Retinal pigment epithelial cell (primary cell): ENCODE results near the gene CLCNKA.
"Not testable (repeated sequence)": the region's sequence is repeated elsewhere in the genome, so short reads cannot be mapped to it uniquely, and the experiment has no call there.

Source experiments
- DNase-seq: peaks from one replicate; pipeline ENCODE4 v3.0.0-alpha.2; 2010; ENCODE audit warnings: low read depth
- H3K4me3 ChIP-seq: 2 replicates; pipeline ENCODE4 v1.5.1; 2011; ENCODE audit warnings: mild to moderate bottlenecking, low read length, control low read depth, moderate library complexity
- TF ChIP-seq, protein P1 (sequence below): conservative IDR thresholded peaks from 2 replicates; pipeline ENCODE4 v1.5.1; 2011; ENCODE audit warnings: low read depth, low read length, control low read depth, inconsistent platforms

CLCNKA gene

DNA sequence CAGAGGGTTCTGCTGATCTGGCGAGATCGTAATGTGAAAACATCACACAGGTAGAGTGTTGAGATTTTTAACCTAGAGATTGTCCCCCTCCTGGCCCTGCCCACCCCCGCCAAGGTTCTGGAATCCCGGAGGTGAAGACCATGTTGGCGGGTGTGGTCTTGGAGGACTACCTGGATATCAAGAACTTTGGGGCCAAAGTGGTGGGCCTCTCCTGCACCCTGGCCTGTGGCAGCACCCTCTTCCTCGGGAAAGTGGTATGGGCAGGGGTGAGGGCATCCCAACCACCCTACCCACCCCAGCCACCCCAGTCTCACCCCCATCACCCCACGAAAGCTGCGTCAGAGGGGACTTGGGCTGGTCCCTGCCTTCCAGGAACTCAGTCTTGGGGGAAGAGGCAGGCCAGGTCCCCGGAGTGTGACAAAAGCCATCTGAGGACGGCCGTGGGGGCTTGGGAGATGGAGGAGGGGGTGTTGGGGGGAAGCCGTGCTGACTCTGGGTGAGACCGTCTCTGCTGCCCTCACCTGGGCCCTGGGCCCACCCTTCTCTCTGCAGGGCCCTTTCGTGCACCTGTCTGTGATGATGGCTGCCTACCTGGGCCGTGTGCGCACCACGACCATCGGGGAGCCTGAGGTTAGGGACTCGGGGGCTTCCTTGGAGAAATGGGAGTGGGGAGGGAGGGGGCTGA lies 26.1 kb downstream of the CLCNKA start:
- DNase-seq, result no peak
- TF ChIP-seq, protein P1, sequence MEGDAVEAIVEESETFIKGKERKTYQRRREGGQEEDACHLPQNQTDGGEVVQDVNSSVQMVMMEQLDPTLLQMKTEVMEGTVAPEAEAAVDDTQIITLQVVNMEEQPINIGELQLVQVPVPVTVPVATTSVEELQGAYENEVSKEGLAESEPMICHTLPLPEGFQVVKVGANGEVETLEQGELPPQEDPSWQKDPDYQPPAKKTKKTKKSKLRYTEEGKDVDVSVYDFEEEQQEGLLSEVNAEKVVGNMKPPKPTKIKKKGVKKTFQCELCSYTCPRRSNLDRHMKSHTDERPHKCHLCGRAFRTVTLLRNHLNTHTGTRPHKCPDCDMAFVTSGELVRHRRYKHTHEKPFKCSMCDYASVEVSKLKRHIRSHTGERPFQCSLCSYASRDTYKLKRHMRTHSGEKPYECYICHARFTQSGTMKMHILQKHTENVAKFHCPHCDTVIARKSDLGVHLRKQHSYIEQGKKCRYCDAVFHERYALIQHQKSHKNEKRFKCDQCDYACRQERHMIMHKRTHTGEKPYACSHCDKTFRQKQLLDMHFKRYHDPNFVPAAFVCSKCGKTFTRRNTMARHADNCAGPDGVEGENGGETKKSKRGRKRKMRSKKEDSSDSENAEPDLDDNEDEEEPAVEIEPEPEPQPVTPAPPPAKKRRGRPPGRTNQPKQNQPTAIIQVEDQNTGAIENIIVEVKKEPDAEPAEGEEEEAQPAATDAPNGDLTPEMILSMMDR, result no peak
- no peak overlapping the region for H3K4me3 ChIP-seq

DNA sequence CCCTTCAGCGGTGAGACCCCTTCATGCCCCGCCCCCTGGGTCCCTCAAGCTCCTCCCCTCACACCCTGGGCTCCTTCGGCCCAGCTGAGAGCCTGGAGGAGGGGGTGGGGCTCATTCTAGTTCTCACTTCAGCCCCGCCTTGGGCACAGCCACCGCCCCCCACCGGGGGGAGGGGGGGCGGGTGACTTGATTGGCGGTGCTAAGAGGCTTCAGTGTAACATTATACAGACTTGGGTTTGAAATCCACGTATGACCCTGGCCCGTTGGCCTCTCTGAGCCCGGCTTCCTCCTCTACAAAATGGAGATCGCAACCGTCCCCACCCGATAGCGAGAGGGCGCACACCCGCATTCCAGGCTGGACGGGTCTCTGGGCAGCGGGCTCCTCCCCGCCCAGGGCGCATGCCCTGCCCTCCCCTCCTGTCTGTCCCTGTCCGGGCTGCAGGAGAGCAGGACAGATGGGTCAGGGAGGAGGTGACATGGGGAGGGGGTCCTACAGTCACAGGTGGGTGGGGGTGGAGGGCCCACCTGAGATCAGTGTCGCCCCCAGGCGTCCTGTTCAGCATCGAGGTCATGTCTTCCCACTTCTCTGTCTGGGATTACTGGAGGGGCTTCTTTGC lies 26.8 kb downstream of the CLCNKA start:
- peak overlapping the region; percentile 50 for H3K4me3 ChIP-seq
- DNase-seq, result no peak

DNA sequence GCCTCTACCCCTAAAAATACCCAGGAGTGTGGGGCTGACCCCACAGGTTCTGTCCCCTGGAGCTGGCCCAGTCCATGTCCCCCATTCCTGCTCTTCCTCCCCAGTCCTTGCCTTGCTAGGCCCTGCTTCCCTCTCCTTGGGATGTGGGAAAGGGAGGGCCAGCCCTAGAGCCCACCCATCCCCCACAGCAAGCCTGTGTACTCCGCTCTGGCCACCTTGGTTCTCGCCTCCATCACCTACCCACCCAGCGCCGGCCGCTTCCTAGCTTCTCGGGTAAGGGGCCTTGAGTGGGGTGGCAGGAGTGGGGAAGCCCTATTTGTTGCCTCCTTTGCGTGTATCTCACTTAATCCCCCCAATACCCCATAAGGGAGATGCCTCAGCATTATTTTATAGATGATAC lies 28.5 kb downstream of the CLCNKA start:
- H3K4me3 ChIP-seq, result no peak overlapping the region
- no peak for DNase-seq
- TF ChIP-seq, protein P1, result no peak

More for the DNA sequence above, 26.8 kb downstream of the CLCNKA start:
- TF ChIP-seq, protein P1, result peak; percentile 16

DNA sequence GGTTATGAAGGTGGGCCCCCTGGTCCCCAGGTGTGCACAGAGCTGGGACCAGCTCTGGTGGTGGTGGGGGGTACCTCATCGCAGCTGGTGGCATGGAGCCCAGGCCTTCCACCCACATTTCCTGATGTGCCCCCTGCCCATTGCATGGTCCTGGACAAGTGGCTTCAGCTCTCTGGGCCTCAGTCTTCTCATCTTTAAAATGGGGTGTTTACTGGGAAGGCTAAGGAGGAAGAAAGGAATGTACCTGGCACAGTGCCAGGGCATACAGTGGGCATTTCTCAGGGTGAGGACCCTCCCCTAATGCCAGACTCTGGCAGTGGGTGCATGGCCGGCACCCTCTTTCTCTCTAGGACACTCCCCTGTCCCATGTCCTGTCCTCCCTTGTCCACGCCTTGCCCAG lies 29.2 kb downstream of the CLCNKA start:
- TF ChIP-seq, protein P1, result no peak

DNA sequence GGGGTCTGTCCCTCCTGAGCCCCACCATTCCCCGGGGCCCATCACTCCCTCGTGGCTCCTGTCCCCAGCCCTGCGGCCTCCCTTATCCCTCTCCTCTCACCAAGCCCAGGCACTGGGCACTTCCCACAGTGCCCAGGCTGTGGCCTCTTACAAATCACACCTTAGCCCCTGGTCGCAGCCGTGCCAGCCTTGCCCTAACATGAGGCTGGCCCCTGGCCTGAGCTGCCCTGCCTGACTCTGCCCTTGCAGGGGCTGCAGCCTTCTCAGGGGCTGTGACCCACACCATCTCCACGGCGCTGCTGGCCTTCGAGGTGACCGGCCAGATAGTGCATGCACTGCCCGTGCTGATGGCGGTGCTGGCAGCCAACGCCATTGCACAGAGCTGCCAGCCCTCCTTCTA lies 30.1 kb downstream of the CLCNKA start:
- H3K4me3 ChIP-seq, result not testable (repeated sequence)

More for the DNA sequence above, 29.2 kb downstream of the CLCNKA start:
- DNase-seq, result no peak
- no peak overlapping the region for H3K4me3 ChIP-seq

DNA sequence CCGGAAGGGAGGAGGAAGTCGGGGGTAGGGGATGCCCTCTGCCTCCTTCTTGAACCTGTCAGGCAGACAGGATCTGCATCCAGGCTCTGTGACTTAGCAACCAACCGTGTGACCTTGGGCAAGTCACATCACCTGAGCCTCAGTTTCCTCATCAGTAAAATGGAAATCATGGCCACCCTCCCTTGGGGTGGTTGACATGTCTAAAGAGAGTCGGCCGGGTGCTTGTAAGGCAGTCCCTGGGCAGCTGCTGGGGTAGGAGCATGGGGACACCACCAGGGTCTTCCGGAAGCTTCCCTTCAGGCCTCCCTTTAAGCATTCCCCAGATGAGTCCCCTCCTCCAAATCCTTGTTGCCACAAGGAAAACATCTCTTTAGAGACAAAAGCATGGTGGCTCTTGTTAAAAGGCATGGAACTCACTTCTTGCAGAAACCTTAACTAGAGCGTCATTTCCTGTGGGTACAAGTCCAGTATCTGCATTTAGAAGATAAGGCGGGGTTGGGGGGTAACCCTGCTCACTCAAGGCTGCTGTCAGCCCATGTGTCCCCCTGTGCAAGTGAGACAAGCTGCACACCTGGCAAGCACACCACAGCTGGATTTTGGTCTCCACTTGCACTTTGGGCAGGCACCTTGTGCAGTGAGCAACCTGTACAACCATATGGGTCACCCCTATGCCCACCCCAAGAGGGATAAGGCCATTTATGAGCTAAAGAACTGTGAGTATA lies 32.1 kb downstream of the CLCNKA start:
- TF ChIP-seq, protein P1, result no peak
- no peak overlapping the region for H3K4me3 ChIP-seq
- no peak for DNase-seq

More for the DNA sequence above, 30.1 kb downstream of the CLCNKA start:
- not testable (repeated sequence) for DNase-seq

DNA sequence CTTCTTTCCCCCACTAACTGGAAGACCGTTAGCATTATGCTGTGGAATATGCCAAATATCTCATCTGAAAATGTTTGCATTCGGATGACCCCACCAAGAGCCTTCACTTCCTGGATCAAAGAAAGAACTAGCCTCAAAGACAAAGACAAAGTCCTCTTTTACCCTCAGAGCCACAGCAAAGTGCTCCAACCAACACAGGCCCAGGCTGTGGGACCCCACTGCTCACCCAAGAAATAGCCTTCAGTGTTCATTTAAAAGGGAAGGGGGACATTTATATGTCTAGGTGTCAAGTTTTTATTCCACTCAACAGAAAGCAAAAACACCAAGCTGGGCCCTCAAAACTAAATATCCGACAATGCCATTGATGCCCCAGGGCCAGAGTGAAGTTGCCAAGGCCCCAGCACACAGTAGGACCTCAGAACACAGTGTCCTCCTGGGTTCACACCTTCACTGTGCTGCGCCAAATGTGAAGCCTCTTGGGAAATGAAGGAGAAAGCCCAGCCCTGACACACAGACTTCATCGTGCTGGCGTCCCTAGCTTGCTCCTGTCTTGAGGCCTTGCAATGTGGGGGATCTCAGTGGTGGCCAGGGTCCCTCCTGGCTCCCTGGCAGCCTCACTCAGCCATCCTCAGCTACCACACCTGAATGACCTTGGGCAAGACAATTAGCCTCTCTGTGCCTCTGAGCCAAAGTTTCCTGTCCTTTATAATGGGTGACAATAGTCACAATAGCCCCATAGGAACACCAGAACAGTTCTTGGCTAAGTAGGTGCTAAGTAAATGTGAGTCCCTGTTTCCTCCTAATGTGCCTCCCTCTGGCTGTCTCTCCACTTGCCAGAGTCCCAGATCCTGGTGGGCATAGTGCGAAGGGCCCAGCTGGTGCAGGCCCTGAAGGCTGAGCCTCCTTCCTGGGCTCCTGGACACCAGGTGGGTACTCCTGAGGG lies 33.0 kb downstream of the CLCNKA start:
- TF ChIP-seq, protein P1, result no peak
- H3K4me3 ChIP-seq, result no peak overlapping the region
- DNase-seq, result no peak
